ENCODE measurements around the gene SLC22A12. TPM values are rescaled to one million over a fixed set of nuclear protein-coding genes. Genes with fewer than 3 reads are reported as not detected.

The SLC22A12 gene
- total RNA-seq (2022; extraction: Qiagen RNA extraction), result not detected in 5 replicates

DNA sequence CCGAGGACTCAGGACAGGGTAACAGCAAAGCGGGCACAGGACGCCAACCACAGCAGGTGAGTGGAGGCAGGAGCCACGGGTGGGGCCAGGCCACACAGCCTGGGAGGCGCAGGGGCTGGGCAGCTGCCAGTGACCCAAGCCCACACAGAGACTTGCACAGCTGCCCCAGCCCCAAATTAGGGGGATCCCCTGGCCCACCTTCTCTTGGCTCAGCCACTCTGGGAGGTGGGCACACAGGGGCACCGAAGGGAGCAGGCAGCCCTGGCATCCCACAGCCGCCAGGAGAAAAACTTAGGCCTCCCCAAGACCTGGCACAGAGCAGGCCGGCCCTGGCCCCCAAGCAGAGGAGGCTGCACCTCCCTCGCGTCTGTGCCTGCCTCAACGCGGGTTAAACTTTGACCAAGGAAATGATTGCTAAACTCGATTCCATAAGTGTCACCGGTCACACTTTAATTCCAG lies at the start of gene SLC22A12:
Gene SLC22A12 (plus strand): TSS at position 458 of the 459 bp plus-strand sequence. CDS start 337 bp downstream, outside the sequence.

Other genes with a start within 250 kb of the SLC22A12 start
- gene RPS6KA4, start 232.1 kb upstream of the SLC22A12 start, total RNA-seq (2022; extraction: Qiagen RNA extraction), result 50.3 to 66.1 TPM (median 60.0 TPM) in 5 replicates
- 0.09 to 0.10 TPM in 2 of 5 replicates, not detected in the others for gene SLC22A11, start 35.3 kb upstream of the SLC22A12 start, total RNA-seq (2022; extraction: Qiagen RNA extraction)
- 0.15 to 0.28 TPM (median 0.24 TPM) in 5 replicates for gene NRXN2, start 132.0 kb downstream of the SLC22A12 start, total RNA-seq (2022; extraction: Qiagen RNA extraction)
- gene RASGRP2, start 152.9 kb downstream of the SLC22A12 start, total RNA-seq (2022; extraction: Qiagen RNA extraction), result 0.94 to 2.3 TPM (median 2.0 TPM) in 5 replicates
- 0.23 to 0.52 TPM (median 0.27 TPM) in 5 replicates for gene PYGM, start 168.8 kb downstream of the SLC22A12 start, total RNA-seq (2022; extraction: Qiagen RNA extraction)
- gene SF1, start 187.3 kb downstream of the SLC22A12 start, total RNA-seq (2022; extraction: Qiagen RNA extraction), result 146 to 212 TPM (median 156 TPM) in 5 replicates
- 5.3 to 8.8 TPM (median 8.4 TPM) in 5 replicates for gene MAP4K2, start 212.0 kb downstream of the SLC22A12 start, total RNA-seq (2022; extraction: Qiagen RNA extraction)
- gene MEN1, start 219.3 kb downstream of the SLC22A12 start, total RNA-seq (2022; extraction: Qiagen RNA extraction), result 28.8 to 40.9 TPM (median 38.1 TPM) in 5 replicates